ENCODE measurements around the gene C12orf54.

Gene C12orf54

DNA sequence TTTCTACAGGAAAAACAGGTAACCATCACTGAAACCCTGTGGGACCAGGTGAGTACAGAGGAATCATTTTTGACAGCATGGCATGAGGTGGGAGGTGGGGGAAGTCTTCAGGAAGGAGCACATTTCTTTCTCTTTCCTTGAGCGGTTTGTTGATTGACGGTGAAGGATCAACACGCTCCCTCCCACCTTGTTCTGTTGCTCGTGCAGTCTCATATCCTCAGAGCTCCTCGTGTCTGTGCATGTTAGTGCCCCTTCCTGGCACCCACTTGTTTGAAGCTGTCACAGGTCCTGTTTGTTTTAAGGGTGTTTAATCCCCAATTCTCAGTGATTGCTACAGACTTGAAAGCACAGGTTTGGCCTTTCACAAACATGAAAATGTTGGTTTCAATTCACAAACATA lies 4.4 kb downstream of the C12orf54 start:
- TF ChIP-seq CEBPB (IDR thresholded peaks at IDR 0.05) = no peak

- TF ChIP-seq USF1 (IDR thresholded peaks at IDR 0.05) (no peak), YY1 (IDR thresholded peaks at IDR 0.05; ENCODE audit: low read depth) (no peak), CEBPB (IDR thresholded peaks at IDR 0.05) (no peak), EGR1 (IDR thresholded peaks at IDR 0.05) (no peak), CREB1 (IDR thresholded peaks at IDR 0.05; ENCODE audit: low read depth) (no peak), NFIC (IDR thresholded peaks at IDR 0.05) (no peak), TEAD4 (IDR thresholded peaks at IDR 0.05) (no peak), EP300 (IDR thresholded peaks at IDR 0.05; ENCODE audit: borderline replicate concordance) (no peak), REST (IDR thresholded peaks at IDR 0.05; ENCODE audit: low read depth) (no peak), TAF1 (IDR thresholded peaks at IDR 0.05; ENCODE audit: low read depth) (no peak)
- TF ChIP-seq, protein P1, sequence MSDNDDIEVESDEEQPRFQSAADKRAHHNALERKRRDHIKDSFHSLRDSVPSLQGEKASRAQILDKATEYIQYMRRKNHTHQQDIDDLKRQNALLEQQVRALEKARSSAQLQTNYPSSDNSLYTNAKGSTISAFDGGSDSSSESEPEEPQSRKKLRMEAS (IDR thresholded peaks at IDR 0.05) = no peak
These were observed 6.7 kb downstream of the C12orf54 start for GRCh38 chr12:48489012-48489411.

DNA sequence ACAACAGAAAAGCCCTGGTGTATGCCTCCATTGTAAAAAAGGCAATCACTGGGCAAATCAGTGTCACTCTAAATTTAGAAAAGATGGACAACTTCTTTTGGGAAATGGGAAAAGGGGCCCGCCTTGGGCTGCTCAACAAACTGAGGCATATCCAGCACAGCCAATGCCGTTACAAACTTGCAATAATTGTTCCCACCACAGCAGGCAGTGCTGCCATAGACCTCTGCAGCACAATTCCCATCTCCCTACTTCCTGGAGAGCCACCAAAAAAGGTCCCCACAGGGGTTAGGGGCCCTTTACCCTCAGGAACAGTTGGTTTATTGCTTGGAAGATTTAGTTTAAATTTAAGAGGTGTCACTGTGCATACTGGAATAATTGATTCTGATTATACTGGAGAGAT lies 26.7 kb downstream of the C12orf54 start:
- no peak for TF ChIP-seq TEAD4 (IDR thresholded peaks at IDR 0.05)
- no peak for TF ChIP-seq EP300 (IDR thresholded peaks at IDR 0.05; ENCODE audit: borderline replicate concordance)
- TF ChIP-seq, protein P1 (IDR thresholded peaks at IDR 0.05) = no peak
- TF ChIP-seq ZBTB7A (IDR thresholded peaks at IDR 0.05; ENCODE audit: low read depth) = no peak
- no peak for TF ChIP-seq RAD21 (IDR thresholded peaks at IDR 0.05; ENCODE audit: low read depth)
- TF ChIP-seq FOXM1 (IDR thresholded peaks at IDR 0.05; ENCODE audit: borderline replicate concordance, low read depth) = no peak
- no peak for TF ChIP-seq CEBPB (IDR thresholded peaks at IDR 0.05)
- no peak for TF ChIP-seq YY1 (IDR thresholded peaks at IDR 0.05; ENCODE audit: low read depth)
- TF ChIP-seq TCF12 (IDR thresholded peaks at IDR 0.05; ENCODE audit: low read depth) = no peak
- no peak for TF ChIP-seq TAF1 (IDR thresholded peaks at IDR 0.05; ENCODE audit: low read depth)

DNA sequence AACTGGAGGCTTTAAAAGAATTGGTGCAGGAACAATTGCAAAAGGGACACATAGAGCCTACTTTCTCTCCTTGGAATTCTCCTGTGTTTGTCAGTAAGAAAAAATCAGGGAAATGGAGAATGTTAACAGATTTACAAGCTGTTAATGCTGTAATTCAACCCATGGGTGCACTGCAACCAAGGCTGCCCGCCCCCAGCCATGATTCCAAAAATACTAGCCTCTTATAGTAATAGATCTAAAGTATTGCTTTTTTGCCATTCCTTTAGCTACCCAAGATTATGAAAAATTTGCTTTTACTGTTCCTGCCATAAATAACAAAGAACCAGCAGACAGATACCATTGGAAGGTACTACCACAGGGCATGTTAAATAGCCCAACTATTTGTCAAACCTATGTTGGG lies 27.8 kb downstream of the C12orf54 start:
- TF ChIP-seq EGR1 (IDR thresholded peaks at IDR 0.05) (no peak), REST (IDR thresholded peaks at IDR 0.05; ENCODE audit: low read depth) (no peak), NFIC (IDR thresholded peaks at IDR 0.05) (no peak), CEBPB (IDR thresholded peaks at IDR 0.05) (no peak), YY1 (IDR thresholded peaks at IDR 0.05; ENCODE audit: low read depth) (no peak), TAF1 (IDR thresholded peaks at IDR 0.05; ENCODE audit: low read depth) (no peak), TEAD4 (IDR thresholded peaks at IDR 0.05) (no peak), TCF12 (IDR thresholded peaks at IDR 0.05; ENCODE audit: low read depth) (no peak), USF1 (IDR thresholded peaks at IDR 0.05) (no peak), CREB1 (IDR thresholded peaks at IDR 0.05; ENCODE audit: low read depth) (no peak), EP300 (IDR thresholded peaks at IDR 0.05; ENCODE audit: borderline replicate concordance) (no peak), FOXM1 (IDR thresholded peaks at IDR 0.05; ENCODE audit: borderline replicate concordance, low read depth) (no peak), RAD21 (IDR thresholded peaks at IDR 0.05; ENCODE audit: low read depth) (no peak), ZBTB7A (IDR thresholded peaks at IDR 0.05; ENCODE audit: low read depth) (no peak)
- TF ChIP-seq, protein P1 (IDR thresholded peaks at IDR 0.05) = no peak

GRCh38 chr12:48512855-48513254 lies 30.6 kb downstream of the C12orf54 start:
- no peak for TF ChIP-seq TCF12 (IDR thresholded peaks at IDR 0.05; ENCODE audit: low read depth)

DNA sequence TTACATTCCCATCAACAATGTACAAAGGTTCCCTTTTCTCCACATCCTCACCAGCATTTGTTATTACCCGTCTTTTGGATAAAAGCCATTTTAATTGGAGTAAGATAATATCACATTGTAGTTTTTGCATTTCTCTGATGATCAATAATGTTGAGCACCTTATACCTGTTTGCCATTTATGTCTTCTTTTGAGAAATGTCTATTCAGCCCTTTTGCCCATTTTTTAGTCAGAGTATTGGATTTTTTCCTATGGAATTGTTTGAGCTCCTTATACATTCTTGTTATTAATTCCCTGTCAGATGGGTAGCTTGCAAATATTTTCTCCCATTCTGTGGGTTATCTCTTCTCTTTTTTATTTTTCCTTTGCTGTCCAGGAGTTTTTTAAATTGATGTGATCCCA lies 32.4 kb downstream of the C12orf54 start:
- TF ChIP-seq NFIC (IDR thresholded peaks at IDR 0.05) = no peak
- TF ChIP-seq EP300 (IDR thresholded peaks at IDR 0.05; ENCODE audit: borderline replicate concordance) = no peak

- no peak for TF ChIP-seq NFIC (IDR thresholded peaks at IDR 0.05)
- no peak for TF ChIP-seq EP300 (IDR thresholded peaks at IDR 0.05; ENCODE audit: borderline replicate concordance)
- TF ChIP-seq FOXM1 (IDR thresholded peaks at IDR 0.05; ENCODE audit: borderline replicate concordance, low read depth) = no peak
- TF ChIP-seq EGR1 (IDR thresholded peaks at IDR 0.05) = no peak
- TF ChIP-seq TAF1 (IDR thresholded peaks at IDR 0.05; ENCODE audit: low read depth) = no peak
- TF ChIP-seq CEBPB (IDR thresholded peaks at IDR 0.05) = no peak
- TF ChIP-seq USF1 (IDR thresholded peaks at IDR 0.05) = no peak
- TF ChIP-seq TCF12 (IDR thresholded peaks at IDR 0.05; ENCODE audit: low read depth) = no peak
- no peak for TF ChIP-seq YY1 (IDR thresholded peaks at IDR 0.05; ENCODE audit: low read depth)
These were observed 43.0 kb downstream of the C12orf54 start, which contains the start of gene OR8S1 for GRCh38 chr12:48525332-48525731. Gene OR8S1, plus strand, starts transcription at chr12:48525632. Its CDS starts 0 bp downstream, at chr12:48525632.
